ENCODE results near the gene EFS. TPM values are rescaled to one million over a fixed set of nuclear protein-coding genes. Genes with fewer than 3 reads are reported as not detected.

EFS gene
- total and polyA plus RNA-seq, 9 donors, result 10.8 to 44.2 (median 29.2) TPM

GRCh38 chr14:23359722-23360447 is 5.1 kb downstream of the EFS start:
- Histone ChIP-seq H3K36me3 (no peaks in the 10 kb centered on the region), H3K9me3 (no peaks in the 10 kb centered on the region), H3K27ac (no peak overlapping the region), H3K4me1 (ENCODE audit: insufficient read depth) (no peaks in the 10 kb centered on the region), H3K4me3 (no peak overlapping the region), H3K27me3 (no peaks in the 10 kb centered on the region)
- intact Hi-C loops (cut with DNase I), result no loop called here
- no peak for DNase-seq
- 81 to 87% (median 85%) methylated on average over 22 of the region's 22 CpGs for WGBS, 3 donors
- TF ChIP-seq CTCF (IDR thresholded peaks at IDR 0.05), result no peak
- TF ChIP-seq EP300 (IDR thresholded peaks at IDR 0.05), result no peak
- TF ChIP-seq POLR2A (IDR thresholded peaks at IDR 0.05), result no peak

GRCh38 chr14:23359167-23359626 is 5.8 kb downstream of the EFS start:
- TF ChIP-seq EP300 (IDR thresholded peaks at IDR 0.05), result no peak
- no peak for TF ChIP-seq CTCF (IDR thresholded peaks at IDR 0.05)
- TF ChIP-seq POLR2A (IDR thresholded peaks at IDR 0.05), result no peak
- H3K27ac ChIP-seq, result no peak overlapping the region
- intact Hi-C loops (cut with DNase I), result no loop called here
- no peaks in the 10 kb centered on the region for H3K9me3 ChIP-seq
- H3K27me3 ChIP-seq, result no peaks in the 10 kb centered on the region
- 73 to 80% (median 80%) methylated on average over 11 of the region's 11 CpGs for WGBS, 3 donors
- no peak overlapping the region for H3K4me3 ChIP-seq
- no peak for DNase-seq
- no peaks in the 10 kb centered on the region for H3K36me3 ChIP-seq
- H3K4me1 ChIP-seq (ENCODE audit: insufficient read depth), result no peaks in the 10 kb centered on the region

DNA sequence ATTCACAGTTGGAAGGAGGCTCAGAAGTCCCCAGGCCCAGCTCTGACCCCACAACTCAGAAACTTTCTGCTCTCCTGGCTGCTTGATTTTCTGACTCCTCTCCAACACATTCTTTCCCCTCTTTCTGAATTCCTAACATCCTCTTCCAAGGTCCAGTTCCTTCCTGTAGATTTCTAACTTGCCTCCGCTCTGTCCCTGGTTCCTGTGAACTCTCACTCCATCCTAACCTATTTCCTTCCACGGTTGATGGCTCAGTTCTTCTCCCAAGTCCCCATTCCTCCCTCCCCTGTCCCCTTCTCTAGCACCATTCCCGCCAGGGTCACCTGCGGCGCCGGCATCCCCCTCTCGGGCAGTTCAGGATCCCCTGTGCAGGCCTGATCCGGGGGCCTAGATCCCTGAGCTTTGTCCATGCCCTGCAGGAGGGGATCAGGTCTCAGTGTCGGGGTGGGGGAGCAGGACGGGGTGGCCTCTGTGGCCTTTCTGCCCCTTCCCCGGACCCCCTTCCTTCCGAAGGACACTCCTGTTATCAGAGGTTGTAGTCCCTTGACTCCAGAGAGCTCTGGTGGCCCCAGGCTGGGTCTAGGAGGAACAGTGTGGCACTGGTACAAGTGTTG is 6.3 kb downstream of the EFS start:
- H3K36me3 ChIP-seq, result no peaks in the 10 kb centered on the region
- H3K27ac ChIP-seq, result no peak overlapping the region
- no peaks in the 10 kb centered on the region for H3K27me3 ChIP-seq
- intact Hi-C loops (cut with DNase I), result no loop called here
- DNase-seq, result no peak
- no peaks in the 10 kb centered on the region for H3K9me3 ChIP-seq
- 64 to 73% (median 69%) methylated on average over 12 of the region's 12 CpGs for WGBS, 3 donors
- no peak overlapping the region for H3K4me3 ChIP-seq
- no peaks in the 10 kb centered on the region for H3K4me1 ChIP-seq (ENCODE audit: insufficient read depth)
- TF ChIP-seq EP300 (IDR thresholded peaks at IDR 0.05) (no peak), POLR2A (IDR thresholded peaks at IDR 0.05) (no peak), CTCF (IDR thresholded peaks at IDR 0.05) (no peak)

GRCh38 chr14:23358042-23358441 is 6.9 kb downstream of the EFS start:
- Histone ChIP-seq H3K27ac (no peak overlapping the region), H3K4me1 (ENCODE audit: insufficient read depth) (no peaks in the 10 kb centered on the region), H3K9me3 (no peaks in the 10 kb centered on the region), H3K4me3 (no peak overlapping the region), H3K36me3 (no peaks in the 10 kb centered on the region), H3K27me3 (no peaks in the 10 kb centered on the region)
- TF ChIP-seq POLR2A (IDR thresholded peaks at IDR 0.05), result no peak
- no peak for TF ChIP-seq EP300 (IDR thresholded peaks at IDR 0.05)
- no peak for TF ChIP-seq CTCF (IDR thresholded peaks at IDR 0.05)
- DNase-seq, result no peak
- 53 to 59% (median 58%) methylated on average over 3 of the region's 3 CpGs for WGBS, 3 donors
- intact Hi-C loops (cut with DNase I), result no loop called here

Data from ovary (tissue), 9 donors.